DOHH2 (cell line): ENCODE measurements around the gene AP5S1.

Experiments
- H3F3A ChIP-seq: fragments of 200-600 bp; sonication (generic), shearing (Covaris generic); 2 replicates; pipeline ENCODE4 v1.6.0; 2016; ENCODE audit warnings: antibody characterized with exemption, mild to moderate bottlenecking; ENCODE audit not compliant: control insufficient read depth, insufficient read depth
- H3K27ac ChIP-seq: fragments of 200-600 bp; sonication (generic); 2 replicates; pipeline ENCODE4 v1.5.1; 2014; ENCODE audit warnings: low read depth, mild to moderate bottlenecking, low read length, moderate library complexity
- H3K27me3 ChIP-seq: fragments of 200-600 bp; sonication (generic); 2 replicates; pipeline ENCODE4 v1.6.1; 2014; ENCODE audit warnings: mild to moderate bottlenecking, low read length, mixed read lengths; ENCODE audit not compliant: control insufficient read depth
- H3K36me3 ChIP-seq: fragments of 200-600 bp; sonication (generic); 2 replicates; pipeline ENCODE4 v1.6.1; 2014; ENCODE audit warnings: mild to moderate bottlenecking, low read length, moderate library complexity, mixed read lengths; ENCODE audit not compliant: control insufficient read depth
- H3K4me1 ChIP-seq: fragments of 200-600 bp; sonication (generic); 2 replicates; pipeline ENCODE4 v1.6.1; 2014; ENCODE audit warnings: mild to moderate bottlenecking, low read length, mixed read lengths; ENCODE audit not compliant: control insufficient read depth
- H3K4me2 ChIP-seq: fragments of 200-600 bp; sonication (generic); 2 replicates; pipeline ENCODE4 v1.6.0; 2014; ENCODE audit warnings: mild to moderate bottlenecking, low read length, moderate library complexity
- H3K4me3 ChIP-seq: fragments of 200-600 bp; sonication (generic); 2 replicates; pipeline ENCODE4 v1.5.1; 2014; ENCODE audit warnings: mild to moderate bottlenecking, low read length, mixed read lengths
- H3K79me2 ChIP-seq: fragments of 200-600 bp; sonication (generic); 2 replicates; pipeline ENCODE4 v1.6.1; 2014; ENCODE audit warnings: mild to moderate bottlenecking, low read length, mixed read lengths; ENCODE audit not compliant: control insufficient read depth
- H3K9me2 ChIP-seq: fragments of 200-600 bp; sonication (generic); replicated peaks from 2 replicates; pipeline ENCODE4 v1.6.1; 2014; ENCODE audit warnings: mild to moderate bottlenecking, low read length, mixed read lengths; ENCODE audit not compliant: control insufficient read depth
- H3K9me3 ChIP-seq: fragments of 200-600 bp; sonication (generic); 2 replicates; pipeline ENCODE4 v1.6.1; 2014; ENCODE audit warnings: antibody characterized with exemption, low read length, mixed read lengths; ENCODE audit not compliant: control insufficient read depth, insufficient read depth
- H4K20me1 ChIP-seq: fragments of 200-600 bp; sonication (generic); 2 replicates; pipeline ENCODE4 v1.6.0; 2014; ENCODE audit warnings: low read depth, mild to moderate bottlenecking, antibody characterized with exemption, low read length, moderate library complexity; ENCODE audit not compliant: control insufficient read depth, insufficient read depth
- CTCF ChIP-seq: fragments of 200-600 bp; sonication (generic); IDR thresholded peaks from one replicate; pipeline ENCODE4 v1.5.1; 2014; ENCODE audit warnings: antibody characterized with exemption, mild to moderate bottlenecking, low read depth, low read length; ENCODE audit not compliant: poor library complexity, severe bottlenecking
- EZH2phosphoT487 ChIP-seq: fragments of 200-600 bp; sonication (generic); IDR thresholded peaks from 2 replicates; pipeline ENCODE4 v1.6.1; 2017; ENCODE audit warnings: borderline replicate concordance, mild to moderate bottlenecking, antibody characterized with exemption, low read length, moderate library complexity, mixed read lengths

Gene AP5S1

GRCh38 chr20:3803289-3803688 is 17.1 kb upstream of the AP5S1 start:
- Histone ChIP-seq H3K36me3 (peaks cover 70% of the 10 kb centered on the region), H3K79me2 (peaks cover 7% of the 10 kb centered on the region), H3K4me3 (no peak overlapping the region), H4K20me1 (no peaks in the 10 kb centered on the region), H3K9me3 (no peaks in the 10 kb centered on the region), H3K4me1 (peaks cover 31% of the 10 kb centered on the region), H3K9me2 (no peaks in the 10 kb centered on the region), H3K27ac (no peak overlapping the region), H3F3A (peaks cover 9% of the 10 kb centered on the region; the same call in 1 of the 2 replicates), H3K4me2 (no peak overlapping the region), H3K27me3 (no peaks in the 10 kb centered on the region)
- TF ChIP-seq CTCF (no peak), EZH2phosphoT487 (no peak)

DNA sequence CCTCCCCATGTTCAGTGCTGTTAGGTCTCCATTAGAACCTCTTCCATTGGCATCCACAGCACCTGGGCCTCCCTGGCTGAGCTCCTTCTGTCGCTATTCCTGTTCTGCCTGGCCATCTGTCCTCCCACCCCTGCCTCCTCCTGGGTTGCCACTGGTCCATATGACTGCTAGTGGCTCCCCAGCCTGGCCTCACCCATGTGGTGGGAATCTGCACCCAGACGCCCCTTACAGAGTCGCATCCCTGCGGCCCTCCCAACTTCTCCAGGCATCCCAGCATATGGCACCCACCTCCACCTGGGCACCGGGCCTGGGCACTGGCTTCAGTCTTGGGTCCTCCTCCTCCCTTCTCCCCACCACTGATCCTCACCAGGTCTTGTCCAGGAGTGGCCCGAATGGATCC is 16.5 kb upstream of the AP5S1 start:
- no peaks in the 10 kb centered on the region for H3K9me2 ChIP-seq
- H3K4me1 ChIP-seq = peaks cover 25% of the 10 kb centered on the region
- no peak overlapping the region for H3K27ac ChIP-seq
- H4K20me1 ChIP-seq = no peaks in the 10 kb centered on the region
- no peak overlapping the region for H3K4me3 ChIP-seq
- H3K27me3 ChIP-seq = no peaks in the 10 kb centered on the region
- H3F3A ChIP-seq = peaks cover 3% of the 10 kb centered on the region; the same call in 1 of the 2 replicates
- H3K79me2 ChIP-seq = peaks cover 2% of the 10 kb centered on the region
- no peak overlapping the region for H3K4me2 ChIP-seq
- H3K36me3 ChIP-seq = peaks cover 64% of the 10 kb centered on the region
- TF ChIP-seq CTCF = no peak
- TF ChIP-seq EZH2phosphoT487 = no peak
- H3K9me3 ChIP-seq = no peaks in the 10 kb centered on the region

DNA sequence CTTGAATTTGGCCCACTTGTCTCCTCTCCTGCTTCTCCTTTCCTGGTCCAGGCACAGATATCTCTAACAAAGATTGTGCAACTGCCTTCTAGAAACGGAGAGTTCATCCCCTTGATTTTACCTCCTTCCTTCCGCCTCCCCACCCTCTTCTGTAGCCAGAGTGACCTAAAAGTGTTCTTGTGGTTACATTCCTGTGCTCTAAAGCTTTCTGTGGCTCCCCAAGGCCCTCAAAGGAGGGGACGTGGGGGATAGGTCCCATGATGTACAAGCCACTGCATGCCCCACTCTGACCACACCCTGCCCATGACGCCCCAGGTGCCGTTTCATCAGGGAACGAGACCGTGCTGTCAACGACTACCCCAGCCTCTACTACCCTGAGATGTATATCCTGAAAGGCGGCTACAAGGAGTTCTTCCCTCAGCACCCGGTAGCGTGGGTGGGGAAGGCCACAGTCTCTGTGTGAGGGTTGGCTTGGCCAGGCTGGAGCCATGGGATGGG is 16.0 kb upstream of the AP5S1 start:
- H3K36me3 ChIP-seq = peaks cover 61% of the 10 kb centered on the region
- H3K27me3 ChIP-seq = no peaks in the 10 kb centered on the region
- H4K20me1 ChIP-seq = no peaks in the 10 kb centered on the region
- H3K79me2 ChIP-seq = no peaks in the 10 kb centered on the region; the same call in 1 of the 2 replicates
- H3K9me3 ChIP-seq = no peaks in the 10 kb centered on the region
- peaks cover 21% of the 10 kb centered on the region for H3K4me1 ChIP-seq
- no peaks in the 10 kb centered on the region for H3F3A ChIP-seq
- no peak for TF ChIP-seq EZH2phosphoT487
- no peak for TF ChIP-seq CTCF
- no peak overlapping the region for H3K27ac ChIP-seq
- H3K9me2 ChIP-seq = no peaks in the 10 kb centered on the region
- no peak overlapping the region for H3K4me2 ChIP-seq
- no peak overlapping the region for H3K4me3 ChIP-seq
